Measurements from ENCODE around the gene HECTD1.
"Not testable (repeated sequence)": the region's sequence is repeated elsewhere in the genome, so short reads cannot be mapped to it uniquely, and the experiment has no call there.

HECTD1 gene

DNA sequence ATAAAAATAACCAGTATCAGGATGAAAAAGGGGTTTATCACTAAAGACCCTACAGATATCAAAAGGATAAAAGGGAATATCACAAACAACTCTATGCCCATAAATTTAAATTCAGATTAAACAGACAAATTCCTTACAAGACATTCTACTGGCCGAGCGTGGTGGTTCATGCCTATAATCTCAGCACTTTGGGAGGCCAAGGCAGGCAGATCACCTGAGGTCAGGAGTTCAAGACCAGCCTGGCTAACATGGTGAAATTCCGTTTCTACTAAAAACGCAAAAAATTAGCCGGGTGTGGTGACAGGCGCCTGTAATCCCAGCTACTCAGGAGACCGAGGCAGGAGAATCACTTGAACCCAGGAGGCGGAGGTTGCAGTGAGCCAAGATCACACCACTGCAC is 15.0 kb downstream of the HECTD1 start:
- DNase-seq, result not testable (repeated sequence)

DNA sequence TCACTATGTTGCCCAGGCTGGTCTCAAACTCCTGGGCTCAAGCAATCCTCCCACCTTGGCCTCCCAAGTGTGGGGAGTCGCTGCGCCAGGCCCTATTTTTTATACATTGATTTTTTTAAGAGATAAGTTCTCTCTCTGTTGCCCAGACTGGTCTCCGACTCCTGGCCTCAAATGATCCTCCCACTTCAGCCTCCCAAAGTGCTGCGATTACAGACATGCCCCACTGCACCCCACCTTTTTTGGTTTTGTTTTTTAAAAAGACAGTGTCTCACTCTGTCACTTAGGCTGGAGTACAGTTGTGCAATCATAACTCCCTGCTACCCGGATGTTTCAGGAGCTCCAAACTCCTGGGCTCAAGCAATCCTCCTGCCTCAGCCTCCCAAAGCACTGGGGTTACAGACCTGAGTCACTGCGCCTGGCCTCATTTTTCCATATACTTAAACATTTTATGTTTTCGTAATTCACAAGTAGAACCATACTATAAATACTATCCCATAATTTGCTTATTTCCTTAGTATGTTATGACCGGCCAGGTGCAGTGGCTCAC is 16.8 kb downstream of the HECTD1 start:
- no peak for DNase-seq

DNA sequence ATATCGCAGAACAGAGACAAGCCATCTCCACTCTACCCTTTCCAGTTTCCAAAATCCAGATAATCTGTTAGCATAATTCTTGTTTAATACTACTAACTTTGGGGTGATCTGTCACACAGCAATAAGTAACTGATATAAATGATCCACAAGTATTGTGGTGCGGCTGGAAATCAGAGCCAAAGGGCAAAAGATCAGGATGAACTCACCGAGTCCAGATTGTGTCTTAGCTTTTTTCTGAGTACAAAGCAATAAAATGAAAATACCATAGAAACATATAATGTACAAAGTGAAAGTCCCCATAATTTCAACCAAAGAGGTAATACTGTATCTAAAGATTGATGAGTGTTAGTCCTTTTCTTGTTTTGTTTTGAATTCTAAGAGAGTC is 17.4 kb downstream of the HECTD1 start:
- DNase-seq, result no peak

DNA sequence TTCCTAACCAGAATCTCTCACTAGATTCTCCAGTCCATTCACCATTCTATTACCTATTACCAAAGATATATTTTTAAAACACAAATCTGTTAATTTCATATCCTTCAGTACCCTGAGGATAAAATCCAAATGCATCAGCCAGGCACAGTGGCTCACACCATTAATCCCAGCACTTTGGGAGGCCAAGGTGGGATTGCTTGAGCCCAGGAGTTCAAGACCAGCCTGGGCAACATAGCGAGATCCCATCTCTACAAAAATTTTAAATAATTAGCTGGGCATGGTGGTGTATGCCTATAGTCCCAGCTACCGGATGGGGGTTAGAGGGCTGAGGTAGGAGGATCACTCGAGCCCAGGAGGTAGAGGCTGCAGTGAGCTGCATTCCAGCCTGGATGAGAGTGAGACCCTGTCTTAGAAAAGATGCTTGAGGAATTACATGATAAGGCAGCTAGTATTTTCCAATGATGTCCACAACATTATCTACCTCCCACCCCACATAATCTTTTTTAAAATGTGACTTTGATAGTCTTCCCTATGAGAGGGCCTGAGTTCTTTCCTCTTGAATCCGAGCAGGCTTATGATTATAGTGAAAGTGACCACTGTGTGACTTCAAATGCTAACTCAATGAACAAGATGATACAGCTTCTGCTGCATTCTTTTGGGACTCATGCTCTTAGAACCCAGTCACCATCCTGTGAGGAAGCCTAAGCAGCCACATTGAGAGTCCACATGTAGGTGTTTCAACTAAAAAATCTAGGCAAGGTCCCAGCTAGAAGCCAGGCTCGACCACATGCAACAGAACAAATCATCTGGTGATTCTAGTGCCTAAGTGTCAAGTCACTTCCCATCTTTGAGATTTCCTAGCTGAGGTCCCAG is 18.0 kb downstream of the HECTD1 start:
- DNase-seq, result no peak

DNA sequence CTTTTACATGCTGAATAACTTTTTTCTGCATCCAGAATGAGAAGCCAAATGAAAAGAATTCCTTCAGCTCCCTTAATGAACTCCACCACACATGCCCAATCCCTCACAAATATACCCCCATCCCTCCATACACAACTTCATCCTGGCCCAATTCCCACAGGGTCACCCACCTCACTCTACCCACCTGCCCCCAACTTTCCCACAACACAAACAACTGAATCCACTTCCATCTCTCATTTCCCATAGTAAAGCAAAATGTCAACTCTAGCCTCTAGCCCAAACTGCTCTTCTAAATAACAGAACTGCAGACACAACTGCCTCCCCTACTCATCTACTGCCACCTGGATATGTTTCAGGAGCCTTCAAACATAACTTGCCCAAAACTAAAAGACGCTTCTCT is 18.8 kb downstream of the HECTD1 start:
- DNase-seq, result no peak

DNA sequence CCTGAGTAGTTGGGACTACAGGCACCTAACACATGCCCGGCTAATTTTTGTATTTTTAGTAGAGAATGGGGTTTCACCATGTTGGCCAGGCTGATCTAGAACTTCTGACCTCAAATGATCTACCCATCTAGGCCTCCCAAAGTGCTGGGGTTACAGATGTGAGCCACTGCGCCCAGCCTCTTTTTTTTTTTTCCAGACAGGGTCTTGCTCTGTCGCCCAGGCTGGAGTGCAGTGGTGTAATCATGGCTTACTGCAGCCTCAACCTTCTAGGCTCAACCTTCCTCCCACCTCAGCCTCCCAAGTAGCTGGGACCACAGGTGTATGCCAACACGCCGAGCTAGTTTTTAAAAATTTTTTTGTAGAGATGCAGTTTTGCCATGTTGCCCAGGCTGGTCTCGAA is 25.6 kb downstream of the HECTD1 start:
- DNase-seq, result not testable (repeated sequence)

DNA sequence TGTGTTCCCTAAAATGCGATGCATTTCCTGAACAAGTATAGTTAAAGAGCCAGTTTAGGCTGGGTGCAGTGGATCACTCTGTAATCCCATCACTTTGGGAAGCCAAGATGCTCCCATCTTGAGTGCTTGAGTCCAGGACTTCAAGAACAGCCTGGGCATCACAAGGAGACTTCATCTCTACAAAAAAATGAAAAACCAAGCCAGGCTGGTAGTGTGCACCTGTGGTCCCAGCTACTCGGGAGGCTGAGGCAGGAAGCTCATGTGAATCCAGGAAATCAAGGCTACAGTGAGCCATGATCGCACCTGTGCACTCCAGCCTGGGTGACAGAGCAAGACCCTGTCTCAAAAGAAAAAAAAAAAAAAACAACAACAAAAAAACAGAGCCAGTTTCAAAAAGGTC is 26.3 kb downstream of the HECTD1 start:
- no peak for DNase-seq

DNA sequence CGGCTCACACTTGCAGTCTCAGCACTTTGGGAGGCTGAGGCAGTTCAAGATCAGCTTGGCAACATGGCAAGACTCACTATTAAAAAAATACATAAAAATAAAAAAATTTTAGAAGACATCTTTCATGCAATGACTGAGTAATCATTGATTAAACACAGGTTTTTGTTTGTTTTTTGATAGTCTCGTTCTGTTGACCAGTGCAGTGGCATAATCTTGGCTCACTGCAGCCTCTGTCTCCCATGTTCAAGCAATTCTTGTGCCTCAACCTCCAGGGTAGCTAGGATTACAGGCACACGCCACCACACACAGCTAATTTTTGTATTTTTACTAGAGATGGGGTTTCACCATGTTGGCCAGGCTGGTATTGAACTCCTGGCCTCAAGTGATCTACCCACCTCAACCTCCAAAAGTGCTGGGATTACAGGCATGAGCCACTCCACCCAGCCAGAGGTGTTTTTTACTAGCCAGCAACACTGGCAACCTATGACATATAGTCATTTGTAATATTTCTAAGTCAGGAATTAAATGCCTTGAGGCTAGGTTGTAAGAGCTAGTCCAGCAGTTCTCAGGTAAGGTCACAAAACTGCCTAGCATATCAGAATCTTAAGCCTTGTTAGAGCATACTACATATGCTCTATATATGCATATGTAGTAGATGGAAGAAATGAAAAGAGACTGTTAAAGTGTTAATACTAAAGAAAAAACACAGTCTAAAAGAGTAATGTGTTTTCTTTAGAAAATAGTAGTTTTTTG is 27.1 kb downstream of the HECTD1 start:
- no peak for DNase-seq

DNA sequence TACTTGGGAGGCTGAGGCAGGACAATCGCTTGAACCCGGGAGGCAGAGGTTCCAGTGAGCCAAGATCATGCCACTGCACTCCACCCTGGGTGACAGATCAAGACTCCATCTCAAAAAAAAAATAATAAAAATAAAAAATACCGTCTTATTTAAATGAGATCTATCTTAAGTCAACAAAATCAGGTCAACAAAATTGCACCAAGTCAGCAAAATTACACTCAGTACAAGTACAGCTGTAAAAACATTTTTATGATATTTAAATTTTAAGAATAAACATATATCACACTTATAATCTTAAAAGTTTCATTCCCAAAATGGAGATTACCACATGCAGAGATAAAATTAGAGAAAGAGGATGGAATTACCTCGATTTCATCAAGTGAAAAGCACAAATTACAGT is 33.2 kb downstream of the HECTD1 start:
- no peak for DNase-seq

DNA sequence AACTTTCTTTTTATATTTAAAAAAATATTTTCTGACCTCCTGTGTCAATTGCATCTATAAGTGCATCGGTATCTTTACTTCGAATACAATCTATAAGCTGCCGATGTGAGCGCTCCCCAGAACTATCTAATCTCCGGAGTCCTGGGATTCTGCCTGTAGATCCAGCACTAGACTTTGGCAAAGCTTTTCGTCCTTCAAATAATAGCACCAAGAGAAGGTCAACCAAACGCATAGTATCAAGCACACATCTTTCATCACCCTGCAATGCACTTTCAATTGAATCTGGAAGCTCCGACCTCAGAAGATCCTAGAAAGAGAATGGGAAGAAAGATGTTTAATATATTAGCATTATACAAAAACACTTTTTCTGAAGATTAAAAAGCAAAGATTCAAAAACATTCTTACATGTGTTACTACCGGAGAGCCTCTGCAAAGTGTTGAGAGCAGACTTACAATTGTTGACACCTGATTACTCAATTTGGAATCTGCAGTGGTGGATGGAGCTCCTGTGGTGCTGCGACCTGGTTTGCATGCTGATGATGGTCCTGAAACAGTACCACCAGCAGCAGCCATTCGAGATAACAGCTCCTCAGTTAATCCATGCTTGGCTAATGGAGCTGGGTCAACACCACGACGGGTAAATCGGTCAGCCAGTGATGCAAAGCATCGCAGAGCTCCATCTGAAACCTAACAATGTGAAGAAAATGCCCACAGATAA is 34.3 kb downstream of the HECTD1 start:
- DNase-seq, result no peak

DNA sequence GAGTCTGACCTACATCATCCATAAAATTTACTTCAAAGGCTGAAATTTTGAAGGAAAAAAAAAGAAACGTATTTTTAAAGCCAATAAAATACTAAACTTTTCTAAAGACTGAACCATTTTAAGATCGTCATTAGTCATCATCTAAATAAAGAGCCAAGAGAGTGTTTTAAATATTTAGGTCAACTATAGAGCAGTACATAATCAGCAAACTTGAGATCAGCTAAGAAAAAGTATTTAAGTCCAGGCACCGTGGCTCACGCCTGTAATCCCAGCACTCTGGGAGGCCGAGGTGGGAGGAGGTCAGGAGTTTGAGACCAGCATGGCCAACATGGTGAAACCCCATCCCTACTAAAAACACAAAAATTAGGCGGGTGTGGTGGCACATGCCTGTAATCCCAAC is 35.5 kb downstream of the HECTD1 start:
- no peak for DNase-seq

DNA sequence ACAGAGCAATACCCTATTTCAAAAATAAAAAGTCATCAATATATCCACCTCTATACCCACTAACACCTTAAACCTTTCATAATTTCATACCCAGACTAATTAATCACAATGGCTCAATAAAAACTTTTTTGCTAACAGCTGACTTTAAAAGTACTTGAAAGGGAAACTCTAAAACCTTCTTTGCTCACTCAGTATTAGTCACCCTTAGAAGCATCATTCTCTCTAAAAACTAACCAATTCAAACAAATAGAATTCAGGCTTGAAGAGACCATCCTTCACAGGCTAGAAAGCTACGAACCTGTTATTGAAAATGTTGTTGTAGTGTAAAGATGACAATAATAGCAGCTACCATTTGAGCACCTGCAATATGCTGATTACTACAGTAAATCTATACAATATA is 37.2 kb downstream of the HECTD1 start:
- DNase-seq, result no peak

DNA sequence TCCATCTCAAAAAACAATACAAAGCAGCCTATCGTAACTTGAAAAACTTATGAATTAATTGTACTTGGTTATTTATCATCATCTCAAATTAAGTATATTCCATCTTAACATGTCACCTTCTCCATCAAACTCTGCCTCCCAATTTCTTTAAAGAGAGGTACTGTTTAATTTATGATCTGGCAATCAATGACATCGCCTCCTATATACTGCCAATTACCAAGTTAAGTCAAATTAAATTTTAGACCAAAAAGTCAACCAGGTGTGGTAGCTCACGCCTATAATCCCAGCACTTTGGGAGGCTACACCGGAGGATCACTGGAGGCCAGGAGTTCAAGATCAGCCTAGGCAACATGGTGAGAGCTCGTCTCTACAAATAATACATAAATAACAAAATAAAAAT is 37.7 kb downstream of the HECTD1 start:
- DNase-seq, result no peak

DNA sequence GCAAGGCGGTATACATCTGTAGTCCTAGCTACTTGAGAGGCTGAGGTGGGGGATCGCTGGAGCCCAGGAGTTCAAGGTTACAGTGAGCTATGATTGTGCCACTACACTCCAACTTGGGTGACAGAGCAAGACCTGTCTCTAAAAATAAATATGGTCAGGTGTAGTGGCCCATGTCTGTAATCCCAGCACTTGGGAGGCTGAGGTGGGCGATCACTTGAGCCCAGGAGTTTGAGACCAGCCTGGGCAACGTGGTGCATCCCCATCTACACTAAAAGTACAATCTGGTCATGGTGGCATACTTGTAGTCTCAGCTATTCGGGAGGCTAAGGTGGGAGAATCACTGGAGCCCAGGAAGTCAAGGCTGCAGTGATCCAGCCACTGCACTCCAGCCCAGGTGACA is 40.6 kb downstream of the HECTD1 start:
- no peak for DNase-seq

DNA sequence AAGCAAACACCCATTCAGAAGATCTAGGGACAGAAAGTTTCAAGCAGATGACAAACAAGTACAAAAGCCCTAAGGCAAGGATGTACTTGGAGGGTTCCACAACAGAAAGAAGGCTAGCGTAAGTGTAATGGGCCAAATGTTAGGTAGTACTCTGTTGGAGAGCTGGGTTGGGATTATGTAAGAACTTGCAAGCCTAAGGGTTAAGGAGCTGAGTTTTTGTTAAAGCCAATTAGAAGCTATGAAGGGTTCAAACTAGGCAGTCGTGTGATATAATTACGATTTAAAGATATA is 41.4 kb downstream of the HECTD1 start:
- no peak for DNase-seq

DNA sequence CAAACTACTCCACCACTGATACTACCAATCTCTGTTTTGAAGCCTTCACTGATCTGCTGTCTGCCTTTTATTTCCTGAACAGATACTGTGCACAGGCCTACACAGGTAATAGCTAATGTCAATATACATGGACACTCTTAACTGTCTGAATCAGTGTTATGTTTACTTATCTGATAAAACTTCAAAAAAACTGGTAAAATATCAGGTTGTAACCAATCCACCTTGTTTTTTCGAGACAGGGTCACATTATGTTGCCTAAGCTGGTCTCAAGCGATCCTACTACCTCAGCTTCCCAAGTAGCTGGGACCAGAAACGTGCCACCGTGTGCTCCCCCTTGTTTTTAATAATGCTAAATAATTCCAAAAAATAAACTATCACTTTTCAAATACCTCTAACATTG is 43.5 kb downstream of the HECTD1 start:
- no peak for DNase-seq

DNA sequence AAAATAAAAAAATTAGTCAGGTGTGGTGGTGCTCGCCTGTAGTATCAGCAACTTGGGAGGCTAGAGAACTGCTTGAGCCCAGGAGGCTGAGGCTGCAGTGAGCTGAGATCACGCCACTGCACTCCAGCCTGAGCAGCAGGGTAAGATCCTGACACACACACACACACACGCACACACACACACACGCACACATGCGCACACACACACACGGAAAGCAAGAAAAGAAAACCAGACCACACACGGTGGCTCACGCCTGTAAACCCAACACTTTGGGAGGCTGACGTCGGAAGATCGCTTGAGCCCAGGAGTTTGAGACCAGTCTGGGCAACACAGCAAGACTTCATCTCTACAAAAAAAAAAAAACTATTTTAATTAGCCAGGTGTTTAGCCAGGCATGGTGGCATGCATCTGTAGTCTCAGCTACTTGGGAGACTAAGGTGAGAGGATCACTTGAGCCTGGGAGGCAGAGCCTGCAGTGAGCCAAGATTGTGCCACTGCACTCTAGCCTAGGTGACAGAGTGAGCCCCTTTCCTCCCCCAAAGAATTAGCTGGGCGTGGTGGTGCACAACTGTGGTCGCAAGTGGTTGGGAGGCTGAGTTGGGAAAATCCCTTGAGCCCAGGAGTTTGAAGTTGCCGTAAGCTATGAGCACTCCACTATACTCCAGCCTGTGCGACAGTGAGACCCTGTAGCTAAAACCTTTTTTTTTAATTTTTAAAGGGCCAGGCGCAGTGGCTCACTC is 44.5 kb downstream of the HECTD1 start:
- no peak for DNase-seq

DNA sequence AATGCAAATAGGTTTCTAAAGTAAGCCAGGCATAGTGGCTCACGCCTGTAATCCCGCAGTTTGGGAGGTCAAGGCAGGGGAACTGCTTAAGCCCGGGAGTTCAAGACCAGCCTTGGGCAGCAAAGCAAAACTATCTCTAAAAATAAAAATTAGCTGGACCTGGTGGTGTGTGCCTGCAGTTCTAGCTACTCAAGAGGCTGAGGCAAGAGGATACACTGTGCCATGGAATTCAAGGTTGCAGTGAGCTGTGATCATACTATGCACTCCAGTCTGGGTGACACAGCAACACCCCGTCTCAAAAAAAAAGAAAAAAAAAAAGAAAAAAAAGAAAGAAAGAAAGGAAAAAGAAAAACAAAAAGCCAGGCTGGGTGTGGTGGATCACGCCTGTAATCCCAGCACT is 46.3 kb downstream of the HECTD1 start:
- DNase-seq, result no peak

DNA sequence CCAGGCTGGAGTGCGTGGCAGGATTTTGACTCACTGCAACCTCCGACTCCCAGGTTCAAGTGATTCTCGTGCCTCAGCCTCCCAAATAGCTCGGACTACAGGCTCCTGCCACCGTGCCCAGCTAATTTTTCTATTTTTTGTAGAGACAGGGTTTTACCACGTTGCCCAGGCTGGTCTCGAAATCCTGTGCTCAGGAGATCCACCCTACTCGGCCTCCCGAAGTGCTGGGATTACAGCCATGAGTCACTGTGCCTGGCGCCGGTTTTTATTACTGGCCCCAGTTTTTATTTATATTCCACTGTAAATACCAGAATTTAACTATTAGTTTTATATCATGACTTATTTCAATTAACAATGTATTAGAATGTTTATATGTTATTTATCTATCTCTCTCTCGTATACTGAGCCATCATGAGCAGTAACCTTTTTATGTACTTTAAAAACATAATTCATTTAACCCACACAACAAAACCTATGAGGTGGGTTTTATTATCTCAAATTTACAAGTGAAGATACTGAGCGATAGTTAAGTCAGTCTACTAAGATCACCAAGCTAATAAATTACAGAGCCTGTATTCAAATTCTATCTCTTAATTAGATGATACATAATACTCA is 47.8 kb downstream of the HECTD1 start:
- no peak for DNase-seq

DNA sequence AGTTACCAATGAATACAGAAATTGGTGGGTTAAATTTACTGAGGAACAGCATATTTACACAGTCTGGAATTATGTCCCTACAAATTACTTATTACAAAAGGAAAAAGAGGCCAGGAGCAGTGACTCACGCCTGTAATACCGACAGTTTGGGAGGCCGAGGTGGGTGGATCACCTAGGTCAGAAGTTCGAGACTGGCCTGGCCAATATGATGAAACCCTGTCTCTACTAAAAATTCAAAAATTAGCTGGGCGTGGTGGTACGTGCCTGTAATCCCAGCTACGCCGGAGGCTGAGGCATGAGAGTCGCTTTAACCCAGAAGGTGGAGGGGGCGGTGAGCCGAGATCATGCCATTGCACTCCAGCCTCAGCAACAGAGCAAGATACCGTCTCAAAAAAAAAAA is 52.6 kb downstream of the HECTD1 start:
- DNase-seq, result no peak

DNA sequence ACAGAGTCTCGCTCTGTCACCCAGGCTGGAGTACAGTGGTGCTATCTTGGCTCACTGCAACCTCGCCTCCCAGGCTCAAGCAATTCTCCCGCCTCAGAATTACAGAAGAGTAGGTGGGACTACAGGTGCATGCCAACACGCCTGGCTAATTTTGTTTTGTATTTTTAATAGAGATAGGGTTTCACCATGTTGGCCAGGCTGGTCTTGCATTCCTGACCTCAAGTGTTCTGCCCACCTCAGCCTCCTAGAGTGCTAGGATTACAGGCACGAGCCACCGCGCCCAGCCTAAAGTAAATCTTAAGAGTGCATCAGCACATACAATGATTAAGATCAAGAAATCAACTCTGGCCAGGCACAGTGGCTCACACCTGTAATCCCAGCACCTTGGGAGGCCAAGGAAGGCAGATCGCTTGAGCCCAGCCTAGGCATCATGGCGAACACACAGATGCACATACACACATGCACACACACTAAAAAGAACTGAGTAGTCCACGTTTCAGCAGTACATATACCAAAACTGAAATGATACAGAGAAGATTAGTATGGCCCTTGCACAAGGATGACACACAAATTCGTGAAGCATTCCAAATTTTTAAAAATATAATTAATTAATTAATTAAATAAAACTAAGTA is 65.0 kb downstream of the HECTD1 start:
- no peak for DNase-seq

DNA sequence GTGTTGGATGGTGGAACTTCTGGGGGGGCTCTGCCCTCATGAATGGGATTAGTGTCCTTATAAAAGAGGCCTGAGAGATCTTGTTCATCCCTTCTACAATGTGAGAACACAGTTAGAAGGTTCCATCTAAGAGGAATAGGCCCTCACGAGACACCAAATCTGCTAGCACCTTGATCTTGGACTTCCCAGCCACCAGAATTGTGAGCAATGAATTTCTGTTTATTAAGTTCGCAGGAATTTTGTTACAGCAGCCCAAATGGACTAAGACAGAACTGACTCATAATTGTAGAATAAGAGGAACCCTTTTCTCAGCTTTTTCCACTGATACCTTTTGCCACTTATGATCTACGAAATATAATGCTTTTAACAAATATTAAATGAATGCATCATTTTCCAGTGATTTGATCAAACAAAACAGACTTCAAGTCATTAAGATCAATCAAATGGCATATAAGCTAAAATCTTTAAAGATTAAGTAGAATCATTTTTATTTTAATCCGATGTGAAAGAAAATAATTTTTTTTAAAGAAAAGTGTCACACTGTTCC is 68.2 kb downstream of the HECTD1 start:
- no peak for DNase-seq

Measured in amniotic stem cell (primary cell).